H9 (cell line): Measurements from ENCODE around the gene CORO1A. TPM values are rescaled to one million over a fixed set of nuclear protein-coding genes. Genes with fewer than 3 reads are reported as not detected.
A peak's percentile ranks its signal among the peaks of the same experiment; 100 is the strongest.

ENCODE experiments used
- DNase-seq: peaks from one replicate; pipeline ENCODE4 v3.0.0-alpha.2; 2017
- H2AFZ ChIP-seq: one replicate; pipeline ENCODE4 v1.6.1; 2013; ENCODE audit warnings: mild to moderate bottlenecking, low read length, control low read depth, moderate library complexity
- H2AK5ac ChIP-seq: 2 replicates; pipeline ENCODE4 v1.6.1; 2013; ENCODE audit warnings: low read length, control low read depth, mixed read lengths; ENCODE audit not compliant: insufficient read length
- H2BK120ac ChIP-seq: one replicate; pipeline ENCODE4 v1.6.1; 2013; ENCODE audit warnings: low read depth, mild to moderate bottlenecking, low read length, control low read depth, inconsistent platforms; ENCODE audit not compliant: poor library complexity, severe bottlenecking
- H2BK12ac ChIP-seq: 2 replicates; pipeline ENCODE4 v1.6.1; 2013; ENCODE audit warnings: low read length, control low read depth, mixed read lengths, low read depth; ENCODE audit not compliant: insufficient read length
- H2BK15ac ChIP-seq: 2 replicates; pipeline ENCODE4 v1.6.1; 2013; ENCODE audit warnings: low read depth, low read length, control low read depth
- H2BK20ac ChIP-seq: one replicate; pipeline ENCODE4 v1.6.1; 2013; ENCODE audit warnings: low read depth, mild to moderate bottlenecking, low read length, control low read depth, inconsistent platforms; ENCODE audit not compliant: poor library complexity, severe bottlenecking
- H2BK5ac ChIP-seq: 2 replicates; pipeline ENCODE4 v1.6.1; 2013; ENCODE audit warnings: low read length, control low read depth, mixed read lengths; ENCODE audit not compliant: insufficient read length
- H3K14ac ChIP-seq: 2 replicates; pipeline ENCODE4 v1.6.1; 2013; ENCODE audit warnings: low read length, control low read depth; ENCODE audit not compliant: insufficient read depth
- H3K18ac ChIP-seq: 2 replicates; pipeline ENCODE4 v1.6.1; 2013; ENCODE audit warnings: low read depth, mild to moderate bottlenecking, mixed read lengths, low read length, control low read depth; ENCODE audit not compliant: insufficient read length
- H3K23ac ChIP-seq: 2 replicates; pipeline ENCODE4 v1.6.1; 2013; ENCODE audit warnings: low read length, control low read depth, mixed read lengths, low read depth; ENCODE audit not compliant: insufficient read length
- H3K23me2 ChIP-seq: 2 replicates; pipeline ENCODE4 v1.6.1; 2013; ENCODE audit warnings: low read depth, mild to moderate bottlenecking, mixed read lengths, low read length, control low read depth; ENCODE audit not compliant: insufficient read length, poor library complexity, severe bottlenecking
- H3K27ac ChIP-seq: 2 replicates; pipeline ENCODE4 v1.5.1; 2013; ENCODE audit warnings: low read length, control low read depth, mixed read lengths, low read depth; ENCODE audit not compliant: insufficient read length
- H3K27me3 ChIP-seq: 2 replicates; pipeline ENCODE4 v1.6.1; 2013; ENCODE audit warnings: low read length, control low read depth, inconsistent platforms; ENCODE audit not compliant: insufficient read depth
- H3K4ac ChIP-seq: 2 replicates; pipeline ENCODE4 v1.6.1; 2013; ENCODE audit warnings: low read depth, mild to moderate bottlenecking, control low read depth, inconsistent platforms, low read length, moderate library complexity
- H3K4me1 ChIP-seq: 2 replicates; pipeline ENCODE4 v1.6.1; 2013; ENCODE audit warnings: low read length, control low read depth, inconsistent platforms; ENCODE audit not compliant: insufficient read depth
- H3K4me2 ChIP-seq: 2 replicates; pipeline ENCODE4 v1.6.1; 2013; ENCODE audit warnings: low read length, control low read depth, mixed read lengths; ENCODE audit not compliant: insufficient read length, insufficient read depth
- H3K56ac ChIP-seq: 2 replicates; pipeline ENCODE4 v1.6.1; 2013; ENCODE audit warnings: low read depth, mild to moderate bottlenecking, mixed read lengths, low read length, control low read depth; ENCODE audit not compliant: insufficient read length
- H3K79me1 ChIP-seq: 2 replicates; pipeline ENCODE4 v1.6.1; 2013; ENCODE audit warnings: low read depth, mild to moderate bottlenecking, moderate library complexity, low read length, control low read depth, inconsistent platforms; ENCODE audit not compliant: insufficient read depth, poor library complexity, severe bottlenecking
- H3K79me2 ChIP-seq: 2 replicates; pipeline ENCODE4 v1.6.1; 2013; ENCODE audit warnings: low read length, control low read depth, inconsistent platforms; ENCODE audit not compliant: insufficient read depth
- H3K9ac ChIP-seq: 2 replicates; pipeline ENCODE4 v1.6.1; 2013; ENCODE audit warnings: low read length, control low read depth, mixed read lengths; ENCODE audit not compliant: insufficient read length; ENCODE audit errors: extremely low read depth
- H3K9me3 ChIP-seq: one replicate; pipeline ENCODE4 v1.6.1; 2013; ENCODE audit warnings: low read depth, low read length, inconsistent platforms; ENCODE audit not compliant: control insufficient read depth
- H3T11ph ChIP-seq: one replicate; pipeline ENCODE4 v1.6.1; 2013; ENCODE audit warnings: mild to moderate bottlenecking, low read length, control low read depth, inconsistent platforms
- H4K20me1 ChIP-seq: one replicate; pipeline ENCODE4 v1.6.1; 2013; ENCODE audit not compliant: control insufficient read depth, insufficient read length, insufficient read depth
- H4K5ac ChIP-seq: 2 replicates; pipeline ENCODE4 v1.6.1; 2013; ENCODE audit warnings: low read depth, mild to moderate bottlenecking, mixed read lengths, low read length, control low read depth; ENCODE audit not compliant: insufficient read length
- H4K8ac ChIP-seq: replicated peaks from 2 replicates; pipeline ENCODE4 v1.6.1; 2013; ENCODE audit warnings: low read length, control low read depth, mixed read lengths, low read depth; ENCODE audit not compliant: insufficient read length
- H4K91ac ChIP-seq: 2 replicates; pipeline ENCODE4 v1.6.1; 2013; ENCODE audit warnings: low read depth, mild to moderate bottlenecking, moderate library complexity, mixed read lengths, low read length, control low read depth; ENCODE audit not compliant: insufficient read length
- H3K27ac Mint-ChIP-seq, 3 experiments: 2 replicates in 2 of 3; 3 replicates in 1 of 3; pipeline ENCODE4 v1.8.0; 2020 to 2021; ENCODE audit warnings: mixed read lengths in 3 of 3, mild to moderate bottlenecking in 1 of 3, moderate library complexity in 1 of 3
- H3K27me3 Mint-ChIP-seq: 2 replicates; pipeline ENCODE4 v1.8.0; 2021; ENCODE audit warnings: low read depth, mild to moderate bottlenecking, moderate library complexity, mixed read lengths
- H3K36me3 Mint-ChIP-seq, 3 experiments: 2 replicates in 2 of 3; 3 replicates in 1 of 3; pipeline ENCODE4 v1.8.0; 2020 to 2021; ENCODE audit warnings: low read depth in 3 of 3, mixed read lengths in 3 of 3; ENCODE audit not compliant: insufficient read depth in 1 of 3
- H3K4me1 Mint-ChIP-seq, 2 experiments: 2 replicates each; pipeline ENCODE4 v1.8.0; 2020; ENCODE audit warnings: mixed read lengths in 2 of 2
- H3K4me3 Mint-ChIP-seq, 2 experiments: 2 replicates in 1 of 2; 3 replicates in 1 of 2; pipeline ENCODE4 v1.8.0; 2020 to 2021; ENCODE audit warnings: mild to moderate bottlenecking in 2 of 2, mixed read lengths in 2 of 2, moderate library complexity in 1 of 2
- H3K9me3 Mint-ChIP-seq, 2 experiments: 2 replicates in 1 of 2; 3 replicates in 1 of 2; pipeline ENCODE4 v1.8.0; 2020; ENCODE audit warnings: mild to moderate bottlenecking in 2 of 2, mixed read lengths in 2 of 2, moderate library complexity in 1 of 2
- CTCF ChIP-seq: fragments of 200-600 bp; sonication (generic); conservative IDR thresholded peaks from 3 replicates; pipeline ENCODE4 v1.8.0; 2021; ENCODE audit warnings: antibody characterized with exemption, mild to moderate bottlenecking
- WGBS: extraction: QIAGEN DNeasy Blood & Tissue Kit; methylation state at CpG from one replicate; pipeline ENCODE4 v1.1.7; 2013; ENCODE audit warnings: missing lambda C conversion rate, low lambda C conversion rate, mixed read lengths; ENCODE audit not compliant: insufficient read length; ENCODE audit errors: extremely low coverage; 5-methylcytosine and 5-hydroxymethylcytosine counted together
- total RNA-seq: library from RNA; stranded (reverse); gene quantifications from 2 replicates; pipeline ENCODE4 v1.2.1, GENCODE V29; 2021

CORO1A gene
- total RNA-seq, 1 experiment from 2014 or later = 4.8 TPM

GRCh38 chr16:30180741-30181140, 2.7 kb upstream of the CORO1A start:
- Mint-ChIP-seq H3K36me3 (peaks cover 0 to 1% (median 0%) of the 10 kb centered on the region in 3 experiments; a peak in 1 of 7 replicates), H3K27ac (0 out of 7 replicates have a peak overlapping the region, but pooled peaks of 1 of the 3 experiments have one; percentile 55), H3K9me3 (no peaks in the 10 kb centered on the region), H3K4me3 (no peak overlapping the region), H3K27me3 (peaks cover 45% of the 10 kb centered on the region), H3K4me1 (peaks cover 0 to 13% of the 10 kb centered on the region in 2 experiments; a peak in 2 of 4 replicates)
- Histone ChIP-seq H3T11ph (no peak overlapping the region), H3K4me2 (no peak overlapping the region), H3K27me3 (peaks cover 4% of the 10 kb centered on the region; the same call in 1 of the 2 replicates), H3K14ac (no peak overlapping the region), H2BK5ac (no peak overlapping the region), H3K4me1 (no peaks in the 10 kb centered on the region), H2BK15ac (no peak overlapping the region), H2BK20ac (no peak overlapping the region), H3K4ac (no peak overlapping the region), H3K23ac (no peak overlapping the region), H3K56ac (no peak overlapping the region), H3K18ac (no peak overlapping the region), H2BK12ac (no peak overlapping the region), H3K23me2 (peaks cover 4% of the 10 kb centered on the region), H4K20me1 (no peaks in the 10 kb centered on the region), H4K5ac (no peak overlapping the region), H2BK120ac (no peak overlapping the region), H3K27ac (no peak overlapping the region), H4K91ac (no peak overlapping the region), H2AFZ (no peak overlapping the region), H4K8ac (no peak overlapping the region), H3K9ac (no peak overlapping the region), H3K9me3 (no peaks in the 10 kb centered on the region), H2AK5ac (no peak overlapping the region), H3K79me1 (no peaks in the 10 kb centered on the region), H3K79me2 (no peaks in the 10 kb centered on the region)
- no CpG with 5 or more reads among the region's 3 CpGs for WGBS
- no peak for DNase-seq
- TF ChIP-seq CTCF = no peak
